ENCODE results near the gene PASK. TPM values are rescaled to one million over a fixed set of nuclear protein-coding genes. Genes with fewer than 3 reads are reported as not detected.

Gene PASK
- polyA plus RNA-seq, 1 donor (not counting 4 experiments of a cell fraction or from before 2014, with no cell fraction given), result 4.3 TPM

GRCh38 chr2:241099246-241099645 lies 50.0 kb downstream of the PASK start:
- H3K9me3 ChIP-seq (ENCODE audit: control insufficient read depth, low read depth, low read length), result no peaks in the 10 kb centered on the region
- no peak overlapping the region for H3K27ac ChIP-seq (ENCODE audit: control insufficient read depth, insufficient read depth, low read length)
- H3K27me3 ChIP-seq (ENCODE audit: control insufficient read depth, extremely low read depth, insufficient read depth, low read length), result no peaks in the 10 kb centered on the region
- peaks cover 11 to 16% of the 10 kb centered on the region in 2 experiments for H3K36me3 ChIP-seq (ENCODE audit: control insufficient read depth in 2 of 2, extremely low read depth in 1 of 2, insufficient read depth in 2 of 2, low read length in 2 of 2)
- H3K4me1 ChIP-seq (ENCODE audit: control insufficient read depth, extremely low read depth, insufficient read depth, low read length), result no peaks in the 10 kb centered on the region
- no peak overlapping the region for H2AFZ ChIP-seq (ENCODE audit: control insufficient read depth, low read length)
- no peaks in the 10 kb centered on the region for H3K9me1 ChIP-seq (ENCODE audit: control insufficient read depth, extremely low read depth, insufficient read depth, low read length)
- H3K79me2 ChIP-seq (ENCODE audit: control insufficient read depth, insufficient read depth, low read length), result peaks cover 25% of the 10 kb centered on the region
- peaks cover 3% of the 10 kb centered on the region for H4K20me1 ChIP-seq (ENCODE audit: control insufficient read depth, extremely low read depth, insufficient read depth, low read length)
- DNase-seq (ENCODE audit: low read depth, low spot score) (no peak), FAIRE-seq (no peak)
- no peak overlapping the region for H3K4me2 ChIP-seq (ENCODE audit: control insufficient read depth, extremely low read depth, insufficient read depth, low read depth, low read length)
- dilution Hi-C loops (cut with MboI; ENCODE audit: extremely low pct_ligation_motif_present, low sequenced_read_pairs), result no loop called here
- H3K4me3 ChIP-seq (ENCODE audit: control insufficient read depth in 2 of 3, extremely low read depth in 1 of 3, insufficient read depth in 2 of 3, low read depth in 1 of 3, low read length in 3 of 3), result no peak overlapping the region
- TF ChIP-seq EZH2 (IDR thresholded peaks at IDR 0.05; ENCODE audit: low read length), result no peak
- TF ChIP-seq CTCF (optimal IDR thresholded peaks at IDR 0.05 in 1 of 3, IDR thresholded peaks at IDR 0.05 in 1 of 3, conservative IDR thresholded peaks at IDR 0.05 in 1 of 3; ENCODE audit: extremely low read depth in 1 of 3, insufficient read depth in 2 of 3, low read length in 3 of 3), result no peak
- H3K9ac ChIP-seq (ENCODE audit: control insufficient read depth, extremely low read depth, insufficient read depth, low read length), result no peak overlapping the region

GRCh38 chr2:241096979-241097378 lies 52.3 kb downstream of the PASK start:
- Histone ChIP-seq H3K27me3 (ENCODE audit: control insufficient read depth, extremely low read depth, insufficient read depth, low read length) (no peaks in the 10 kb centered on the region), H2AFZ (ENCODE audit: control insufficient read depth, low read length) (no peak overlapping the region), H3K4me3 (ENCODE audit: control insufficient read depth in 2 of 3, extremely low read depth in 1 of 3, insufficient read depth in 2 of 3, low read depth in 1 of 3, low read length in 3 of 3) (no peak overlapping the region), H3K4me1 (ENCODE audit: control insufficient read depth, extremely low read depth, insufficient read depth, low read length) (no peaks in the 10 kb centered on the region), H3K9me1 (ENCODE audit: control insufficient read depth, extremely low read depth, insufficient read depth, low read length) (no peaks in the 10 kb centered on the region), H3K36me3 (ENCODE audit: control insufficient read depth in 2 of 2, extremely low read depth in 1 of 2, insufficient read depth in 2 of 2, low read length in 2 of 2) (peaks cover 14 to 27% of the 10 kb centered on the region in 2 experiments), H4K20me1 (ENCODE audit: control insufficient read depth, extremely low read depth, insufficient read depth, low read length) (peaks cover 3% of the 10 kb centered on the region), H3K4me2 (ENCODE audit: control insufficient read depth, extremely low read depth, insufficient read depth, low read depth, low read length) (no peak overlapping the region), H3K79me2 (ENCODE audit: control insufficient read depth, insufficient read depth, low read length) (peaks cover 25% of the 10 kb centered on the region), H3K9ac (ENCODE audit: control insufficient read depth, extremely low read depth, insufficient read depth, low read length) (no peak overlapping the region), H3K9me3 (ENCODE audit: control insufficient read depth, low read depth, low read length) (no peaks in the 10 kb centered on the region), H3K27ac (ENCODE audit: control insufficient read depth, insufficient read depth, low read length) (no peak overlapping the region)
- DNase-seq (ENCODE audit: low read depth, low spot score) (no peak), FAIRE-seq (no peak)
- dilution Hi-C loops (cut with MboI; ENCODE audit: extremely low pct_ligation_motif_present, low sequenced_read_pairs), result no loop called here
- TF ChIP-seq CTCF (optimal IDR thresholded peaks at IDR 0.05 in 1 of 3, IDR thresholded peaks at IDR 0.05 in 1 of 3, conservative IDR thresholded peaks at IDR 0.05 in 1 of 3; ENCODE audit: extremely low read depth in 1 of 3, insufficient read depth in 2 of 3, low read length in 3 of 3), result no peak
- TF ChIP-seq EZH2 (IDR thresholded peaks at IDR 0.05; ENCODE audit: low read length), result no peak
